Measurements from ENCODE around the gene TRAPPC12. TPM values are rescaled to one million over a fixed set of nuclear protein-coding genes. Genes with fewer than 3 reads are reported as not detected.

TRAPPC12 gene
- total RNA-seq, 4 donors from 2014 or later: 52.2 to 90.7 (median 77.6) TPM

- Histone ChIP-seq H3K27me3 (no peaks in the 10 kb centered on the region), H3K4me1 (peaks cover 0 to 13% (median 0%) of the 10 kb centered on the region in 3 donors), H3K4me3 (no peak overlapping the region), H3K9me3 (no peaks in the 10 kb centered on the region), H3K27ac (peak overlapping the region in 1 of 4 donors; percentile 51), H3K36me3 (peaks cover 0 to 76% of the 10 kb centered on the region in 2 donors)
- ATAC-seq: no peak
- 92% methylated on average over 2 of the region's 19 CpGs; no CpG with 5 or more reads in 1 of the 2 donors for WGBS, 2 donors (ENCODE audit: low coverage in 1 of 2)
- no peak for TF ChIP-seq CTCF (IDR thresholded peaks at IDR 0.05)
- TF ChIP-seq POLR2AphosphoS5 (IDR thresholded peaks at IDR 0.05): no peak
- TF ChIP-seq EP300 (IDR thresholded peaks at IDR 0.05): no peak
- TF ChIP-seq POLR2A (IDR thresholded peaks at IDR 0.05): peak in 1 of 2 donors; percentile 9
Observed at GRCh38 chr2:3478846-3479385, 99.4 kb downstream of the TRAPPC12 start.

GRCh38 chr2:3479430-3480320 lies 100.2 kb downstream of the TRAPPC12 start:
- no peak for TF ChIP-seq POLR2AphosphoS5 (IDR thresholded peaks at IDR 0.05)
- TF ChIP-seq EP300 (IDR thresholded peaks at IDR 0.05): no peak
- TF ChIP-seq CTCF (IDR thresholded peaks at IDR 0.05): no peak
- no peak for TF ChIP-seq POLR2A (IDR thresholded peaks at IDR 0.05)
- Histone ChIP-seq H3K4me3 (no peak overlapping the region), H3K27me3 (no peaks in the 10 kb centered on the region), H3K27ac (peak overlapping the region in 2 of 4 donors; percentile 47 to 51), H3K9me3 (no peaks in the 10 kb centered on the region), H3K4me1 (peaks cover 0 to 13% (median 0%) of the 10 kb centered on the region in 3 donors), H3K36me3 (peaks cover 0 to 76% of the 10 kb centered on the region in 2 donors)
- ATAC-seq: no peak
- 77 to 80% methylated on average over 9 to 17 of the region's 31 CpGs for WGBS, 2 donors (ENCODE audit: low coverage in 1 of 2)

DNA sequence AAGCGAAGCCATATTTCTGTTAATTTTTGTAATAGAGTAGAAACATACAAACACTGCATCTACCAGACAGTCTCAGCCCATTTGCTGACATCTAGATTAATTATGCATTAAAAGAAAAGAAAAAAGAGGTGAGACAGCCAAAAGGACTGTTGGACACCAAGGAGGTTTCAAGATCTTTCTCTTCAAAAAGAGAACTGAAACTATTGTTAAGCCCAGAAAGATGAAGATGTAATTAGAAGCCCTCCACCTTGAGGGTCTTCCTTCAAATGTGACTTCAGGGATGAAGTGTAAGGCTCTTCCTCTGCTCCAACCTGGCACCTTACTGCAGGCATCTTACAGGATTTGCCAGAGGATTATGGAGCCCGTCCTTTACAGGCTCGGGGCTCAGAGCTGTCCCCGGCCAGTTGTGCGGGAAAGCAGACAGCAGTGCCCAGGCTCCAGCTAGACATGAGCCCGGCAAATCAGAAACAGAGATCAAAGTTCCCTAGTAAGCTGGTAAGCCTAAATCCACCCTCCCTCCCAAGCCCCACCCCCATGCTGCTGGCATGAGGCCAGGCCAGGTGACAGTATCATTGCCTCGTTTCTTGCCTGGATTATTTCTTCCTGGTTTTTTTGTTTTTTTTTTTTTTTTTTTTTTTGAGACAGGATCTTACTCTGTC lies 101.0 kb downstream of the TRAPPC12 start:
- Histone ChIP-seq H3K36me3 (peaks cover 0 to 83% of the 10 kb centered on the region in 2 donors), H3K4me3 (no peak overlapping the region), H3K27me3 (no peaks in the 10 kb centered on the region), H3K9me3 (no peaks in the 10 kb centered on the region), H3K4me1 (peaks cover 0 to 13% (median 0%) of the 10 kb centered on the region in 3 donors), H3K27ac (peak overlapping the region in 2 of 4 donors; percentile 47 to 51)
- WGBS, 2 donors (ENCODE audit: low coverage in 1 of 2): 38 to 55% methylated on average over 2 to 6 of the region's 7 CpGs
- no peak for TF ChIP-seq POLR2A (IDR thresholded peaks at IDR 0.05)
- TF ChIP-seq CTCF (IDR thresholded peaks at IDR 0.05): no peak
- no peak for TF ChIP-seq POLR2AphosphoS5 (IDR thresholded peaks at IDR 0.05)
- no peak for TF ChIP-seq EP300 (IDR thresholded peaks at IDR 0.05)
- ATAC-seq: no peak

GRCh38 chr2:3481011-3481400 lies 101.5 kb downstream of the TRAPPC12 start:
- no peak for ATAC-seq

More at GRCh38 chr2:3481011-3481400, 101.5 kb downstream of the TRAPPC12 start:
- 81 to 91% methylated on average over 5 of the region's 5 CpGs for WGBS, 2 donors (ENCODE audit: low coverage in 1 of 2)
- H3K36me3 ChIP-seq: peaks cover 0 to 83% of the 10 kb centered on the region in 2 donors
- no peak for TF ChIP-seq EP300 (IDR thresholded peaks at IDR 0.05)
- no peak for TF ChIP-seq POLR2A (IDR thresholded peaks at IDR 0.05)
- no peak for TF ChIP-seq POLR2AphosphoS5 (IDR thresholded peaks at IDR 0.05)
- no peak for TF ChIP-seq CTCF (IDR thresholded peaks at IDR 0.05)
- H3K4me3 ChIP-seq: no peak overlapping the region
- no peaks in the 10 kb centered on the region for H3K9me3 ChIP-seq
- peaks cover 0 to 13% (median 0%) of the 10 kb centered on the region in 3 donors for H3K4me1 ChIP-seq
- no peaks in the 10 kb centered on the region for H3K27me3 ChIP-seq
- no peak overlapping the region for H3K27ac ChIP-seq

Measured in gastroesophageal sphincter (tissue), 4 donors.